ENCODE results near the gene TUT7.

- TF ChIP-seq ELK1 (IDR thresholded peaks at IDR 0.05; ENCODE audit: borderline replicate concordance, low read depth, low read length) (no peak), CTCF (conservative IDR thresholded peaks at IDR 0.05; ENCODE audit: low read depth, low read length) (no peak), RAD21 (IDR thresholded peaks at IDR 0.05; ENCODE audit: low read length) (no peak), POLR2A (IDR thresholded peaks at IDR 0.05; ENCODE audit: low read depth, low read length) (no peak), USF2 (IDR thresholded peaks at IDR 0.05; ENCODE audit: low read depth, low read length) (no peak), MXI1 (IDR thresholded peaks at IDR 0.05; ENCODE audit: borderline replicate concordance, low read depth, low read length) (no peak), FOS (IDR thresholded peaks at IDR 0.05; ENCODE audit: low read depth, low read length) (no peak), CHD1 (IDR thresholded peaks at IDR 0.05; ENCODE audit: low read depth, low read length) (no peak)
These were observed 74.4 kb downstream of the TUT7 start for GRCh38 chr9:86279839-86280238.
